C1 segment of cervical spinal cord (tissue), 14 donors: ENCODE measurements around the gene PNKP.
A peak's percentile ranks its signal among the peaks of the same experiment; 100 is the strongest.

Source experiments
- DNase-seq, 14 donors: peaks; one replicate each; lab custom pipeline; 2025; lab: John Stamatoyannopoulos, UW

Gene PNKP

DNA sequence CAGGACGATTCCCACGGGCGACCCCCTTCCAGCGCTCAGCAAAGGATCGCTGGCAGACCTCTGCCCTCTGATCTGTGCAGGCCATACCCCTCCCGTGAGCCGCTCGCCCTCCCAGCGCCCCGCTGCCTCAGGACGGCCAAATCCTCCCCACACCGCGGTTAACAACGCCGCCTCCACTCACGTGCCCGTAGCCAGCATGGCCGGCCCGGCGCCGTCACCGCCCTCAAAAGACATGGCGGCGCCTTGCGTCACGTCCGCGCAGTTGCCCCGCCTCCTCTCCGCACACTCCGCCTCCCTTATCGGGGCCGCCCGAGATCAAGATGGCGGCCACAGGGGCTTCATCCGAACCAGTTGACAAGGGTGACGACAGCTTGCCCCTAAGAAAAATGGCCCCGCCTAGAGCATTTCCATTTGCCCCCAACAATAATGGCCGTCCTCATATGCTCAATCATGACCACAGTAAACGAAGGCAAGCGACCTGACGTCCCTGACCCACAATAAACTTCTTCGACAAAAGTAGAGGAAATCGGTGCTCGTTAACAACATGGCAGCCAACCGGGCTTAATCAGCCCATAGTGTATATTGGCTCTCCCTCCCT, 9.1 kb upstream of the PNKP start:
- peak; percentile 93 to 100 (median 98) for DNase-seq

DNA sequence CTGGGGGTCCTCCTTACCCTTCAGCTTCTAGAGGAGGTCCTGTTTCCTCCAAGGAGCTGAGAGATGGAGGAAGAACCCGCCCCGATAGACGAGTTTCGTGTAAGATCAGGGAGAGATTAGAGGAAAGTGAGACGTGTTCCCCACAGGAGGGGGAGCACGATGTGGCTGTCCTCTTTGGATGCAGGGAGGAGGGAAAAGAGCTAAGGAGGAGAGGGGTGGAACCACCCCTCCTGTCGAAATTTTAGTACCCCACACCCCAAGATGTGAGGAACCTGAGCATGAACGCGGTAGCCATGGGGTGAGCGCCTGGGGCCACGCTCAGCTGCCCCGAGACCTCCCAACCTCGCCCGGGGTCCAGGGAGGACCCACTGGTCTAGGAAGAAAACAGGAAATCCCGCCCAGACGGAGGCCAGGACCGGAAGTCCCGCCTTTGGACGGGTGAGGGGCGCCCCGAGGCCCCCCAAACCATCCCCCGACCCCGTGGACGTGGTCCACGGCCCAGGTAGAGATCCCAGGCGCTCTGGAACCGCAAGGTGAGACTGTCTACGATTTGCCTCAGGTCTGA, 8.6 kb upstream of the PNKP start:
- DNase-seq = peak in 12 of 14 donors; percentile 57 to 84 (median 78)

DNA sequence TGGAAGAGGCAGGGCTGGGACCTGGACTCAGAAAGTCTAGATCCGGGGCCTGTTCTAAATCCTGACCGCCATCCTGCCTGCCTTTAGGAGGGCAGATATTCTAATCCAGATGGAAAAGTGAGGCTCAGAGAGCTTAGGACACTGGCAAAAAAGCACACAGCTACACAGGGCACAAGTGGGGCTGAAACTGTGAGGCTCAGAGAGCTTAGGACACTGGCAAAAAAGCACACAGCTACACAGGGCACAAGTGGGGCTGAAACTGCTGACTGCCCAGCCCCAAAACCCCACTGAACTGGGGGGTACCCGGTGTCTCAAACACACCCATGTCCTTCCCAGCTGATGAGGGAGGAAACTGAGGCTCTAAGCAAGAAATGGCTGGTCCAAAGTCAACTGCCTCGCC, 7.8 kb upstream of the PNKP start:
- DNase-seq = no peak

DNA sequence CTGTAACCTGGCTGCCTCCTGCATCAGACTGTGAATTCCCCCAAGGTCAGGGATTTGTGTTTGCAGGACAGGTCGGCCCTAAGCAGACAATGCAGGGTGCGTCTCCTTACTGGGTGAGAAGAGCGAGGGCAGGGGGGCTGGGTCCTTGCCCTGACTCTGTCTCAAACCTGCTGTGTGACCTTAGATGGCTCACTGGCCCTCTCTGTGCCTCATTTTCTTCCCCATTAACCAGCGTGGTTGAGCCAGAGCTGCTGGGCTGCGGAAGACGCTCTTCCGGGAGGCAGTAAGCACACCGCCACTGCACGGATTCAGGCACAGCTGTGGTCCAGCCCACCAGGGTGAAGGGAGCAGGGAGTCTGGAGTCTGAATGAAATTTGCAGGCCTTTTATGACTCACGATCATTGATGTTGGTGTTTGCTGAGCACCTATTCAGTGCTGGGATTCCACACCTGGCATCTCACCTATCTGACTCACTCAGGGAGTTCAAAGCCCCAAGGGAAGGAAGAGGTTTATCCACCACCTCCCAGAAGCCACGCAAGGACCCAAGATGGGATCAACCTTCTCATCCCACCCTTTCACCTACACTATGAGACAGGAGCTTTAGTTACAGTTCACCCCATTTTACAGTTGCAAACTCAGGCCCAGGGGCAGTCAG, 7.3 kb upstream of the PNKP start:
- no peak for DNase-seq

DNA sequence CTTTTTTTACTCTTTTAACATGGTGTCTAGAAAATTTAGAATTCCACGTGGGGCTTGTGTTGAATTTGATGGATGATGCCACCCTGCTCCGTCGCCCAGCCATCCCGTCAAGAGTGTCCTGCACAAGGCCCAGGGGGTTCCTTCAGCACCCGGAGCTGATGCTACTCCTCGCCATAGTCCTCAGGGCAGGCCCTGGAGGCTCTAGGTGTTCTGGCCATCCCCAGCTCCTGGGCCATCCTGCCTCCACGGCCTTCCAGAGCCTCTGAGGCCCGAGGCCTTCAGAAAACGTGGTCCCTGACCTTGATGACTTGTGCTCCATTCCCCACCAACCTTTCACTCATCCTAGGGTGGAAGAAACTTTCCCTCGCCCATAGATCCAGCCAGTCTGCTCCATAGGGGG, 6.5 kb upstream of the PNKP start:
- DNase-seq = no peak

DNA sequence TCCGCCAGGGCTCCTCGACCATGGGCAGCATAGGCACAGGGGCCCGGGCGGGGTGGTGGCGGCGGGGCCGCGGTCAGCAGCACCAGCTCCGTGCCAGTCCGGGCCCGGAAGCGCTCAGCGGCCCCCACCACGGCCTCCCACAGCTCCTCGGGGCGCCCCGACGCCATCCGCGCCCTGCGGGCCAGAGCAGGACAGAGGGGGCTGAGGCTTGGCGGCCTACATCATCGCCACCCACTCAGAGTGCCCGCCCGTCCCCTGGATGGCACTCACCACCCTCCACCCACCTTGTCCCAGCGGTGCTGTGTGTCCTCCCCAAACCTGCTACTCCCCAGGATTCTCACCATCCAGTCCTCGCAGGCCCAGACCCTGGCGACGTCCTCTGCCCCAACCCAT, 5.7 kb upstream of the PNKP start:
- no peak for DNase-seq

DNA sequence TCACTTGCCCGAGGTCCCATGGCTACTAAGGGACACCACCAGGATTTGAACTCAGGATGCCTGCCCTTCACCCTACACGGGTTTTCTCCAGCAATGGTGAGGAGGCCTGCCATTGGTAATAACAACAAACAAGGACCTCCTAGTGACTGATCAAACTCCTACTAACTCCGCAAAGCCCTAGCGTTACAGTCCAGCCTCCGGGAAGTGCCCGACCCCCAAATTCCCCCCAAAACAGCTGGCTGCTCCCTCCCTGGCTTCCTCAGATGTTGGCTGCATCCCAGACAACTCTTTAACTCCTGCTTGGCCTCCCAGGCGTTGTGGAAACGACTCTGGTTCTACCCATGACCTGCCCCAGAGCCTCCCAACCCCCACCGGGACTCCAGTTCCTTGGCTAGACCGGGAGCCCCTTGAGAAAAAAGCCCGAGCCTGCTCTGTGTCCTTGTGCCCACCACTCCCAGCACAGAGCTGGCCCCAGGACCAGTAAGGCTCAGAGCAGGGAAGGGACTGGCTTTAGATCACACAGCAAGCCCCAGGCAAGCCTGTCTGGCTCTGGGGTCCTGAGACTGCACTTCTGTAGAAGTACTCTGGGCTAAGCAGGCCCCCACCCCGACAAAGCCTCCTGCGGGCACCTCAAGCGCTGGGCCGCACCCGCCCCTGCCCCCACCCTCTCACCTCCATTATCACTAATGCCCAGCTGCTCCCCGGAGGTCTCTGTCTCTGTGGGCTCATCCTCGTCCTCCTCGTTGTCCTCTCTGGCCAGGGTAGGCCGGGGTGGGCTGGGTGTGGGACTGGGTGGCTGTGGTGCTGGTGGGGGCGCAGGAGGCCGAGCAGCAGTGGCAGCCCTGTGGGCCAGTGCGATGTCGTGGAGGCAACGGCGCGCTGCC, 5.1 kb upstream of the PNKP start:
- no peak for DNase-seq

DNA sequence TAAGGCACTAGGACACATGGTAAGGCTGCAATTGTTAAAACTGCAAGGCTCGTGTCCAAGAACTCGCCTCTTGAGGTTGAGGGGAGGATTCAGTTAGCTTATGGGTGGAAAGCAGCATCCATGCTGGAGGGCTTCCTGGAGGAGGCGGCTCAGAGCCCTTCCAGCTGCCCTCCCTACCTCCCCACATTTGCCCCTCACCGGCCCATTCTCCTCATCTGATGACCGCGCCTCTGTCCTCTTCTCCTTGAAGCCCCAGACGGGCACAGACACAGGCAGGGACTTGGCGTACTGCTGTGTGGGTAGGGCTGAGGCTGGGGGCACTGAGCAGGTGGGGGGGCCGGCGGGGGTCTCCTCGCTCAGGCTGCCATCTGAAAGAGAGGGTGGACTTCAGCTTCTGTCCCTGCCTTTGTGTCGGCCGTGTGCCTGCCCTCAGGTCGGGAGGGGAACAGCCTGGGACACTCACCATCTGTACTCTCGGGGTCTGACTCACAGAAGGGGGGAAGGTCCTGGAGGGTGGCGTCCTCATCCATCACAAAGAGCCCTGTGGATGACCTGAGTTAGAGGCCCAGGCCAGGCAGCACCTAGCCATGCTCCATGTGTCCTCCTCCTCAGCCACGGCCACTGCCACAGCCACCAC, 4.1 kb upstream of the PNKP start:
- DNase-seq = no peak

DNA sequence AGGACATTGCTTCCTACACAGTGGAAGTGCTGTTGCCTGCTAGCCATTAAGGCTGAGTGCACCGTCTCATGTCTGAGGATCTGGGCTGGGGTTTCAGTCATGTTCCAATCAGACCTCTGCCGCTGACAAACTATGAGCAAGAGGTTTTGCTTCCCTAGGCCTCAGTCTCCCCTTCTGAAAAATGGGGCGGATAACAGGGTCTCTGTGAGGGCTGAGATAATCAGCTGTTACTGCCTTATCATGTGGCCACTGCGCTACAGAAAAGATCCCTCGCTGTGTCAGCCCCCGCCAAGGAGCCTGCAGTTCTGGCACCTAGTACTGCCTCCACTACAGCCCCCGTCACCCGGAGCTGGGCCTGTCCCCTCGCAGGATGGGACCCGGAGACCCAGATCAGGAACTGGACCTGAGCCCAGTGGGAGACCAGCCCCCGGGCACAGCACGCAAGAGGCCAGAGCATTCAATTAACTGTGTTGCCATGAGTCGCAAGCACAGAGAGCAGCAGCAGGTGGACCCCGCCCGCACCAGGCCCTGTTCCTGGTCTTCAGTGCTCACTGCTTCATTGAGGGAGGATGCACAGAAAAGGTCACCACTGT, 3.0 kb upstream of the PNKP start:
- DNase-seq = peak in 1 of 14 donors; percentile 53

DNA sequence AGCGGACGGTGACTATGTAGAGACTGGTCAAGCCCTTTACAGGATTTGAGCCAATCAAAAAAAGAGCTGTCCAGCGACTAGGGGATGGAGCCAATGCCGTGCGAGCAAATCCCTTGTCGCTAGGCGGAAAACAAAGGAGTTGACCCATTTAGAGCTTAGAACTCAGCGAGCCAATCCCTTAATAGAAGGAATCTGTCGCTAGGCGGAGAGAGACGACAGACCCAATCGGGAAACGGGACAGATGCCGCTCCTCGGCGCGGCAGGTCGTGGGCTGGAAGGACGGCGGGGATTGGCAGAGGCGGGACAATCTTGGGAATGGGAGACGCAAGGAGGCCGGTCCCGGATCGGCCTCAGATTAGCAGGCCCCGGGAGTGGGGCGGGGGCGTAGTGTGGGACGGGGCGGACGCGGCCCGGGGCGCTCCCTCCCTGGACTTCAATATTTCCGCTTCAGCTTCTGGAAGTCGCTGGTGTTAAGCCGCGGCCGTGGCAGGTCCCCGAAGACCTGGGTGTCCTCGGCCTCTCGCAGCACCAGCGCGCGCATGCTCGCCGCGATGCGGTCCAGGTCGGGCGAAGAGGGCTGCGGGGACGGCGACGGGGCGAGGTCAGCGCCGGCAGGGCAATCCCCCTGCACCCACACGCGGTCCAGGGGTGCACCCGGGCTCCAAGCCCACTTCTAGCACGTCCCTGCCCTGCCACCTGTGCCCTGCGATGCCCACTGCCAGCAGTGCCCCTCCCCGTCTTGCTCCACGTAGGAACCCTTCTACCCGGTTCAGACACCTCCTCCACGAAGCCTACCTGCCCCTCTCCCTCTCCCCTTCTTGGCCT, 2.3 kb upstream of the PNKP start:
- DNase-seq = peak; percentile 76 to 100 (median 97)

DNA sequence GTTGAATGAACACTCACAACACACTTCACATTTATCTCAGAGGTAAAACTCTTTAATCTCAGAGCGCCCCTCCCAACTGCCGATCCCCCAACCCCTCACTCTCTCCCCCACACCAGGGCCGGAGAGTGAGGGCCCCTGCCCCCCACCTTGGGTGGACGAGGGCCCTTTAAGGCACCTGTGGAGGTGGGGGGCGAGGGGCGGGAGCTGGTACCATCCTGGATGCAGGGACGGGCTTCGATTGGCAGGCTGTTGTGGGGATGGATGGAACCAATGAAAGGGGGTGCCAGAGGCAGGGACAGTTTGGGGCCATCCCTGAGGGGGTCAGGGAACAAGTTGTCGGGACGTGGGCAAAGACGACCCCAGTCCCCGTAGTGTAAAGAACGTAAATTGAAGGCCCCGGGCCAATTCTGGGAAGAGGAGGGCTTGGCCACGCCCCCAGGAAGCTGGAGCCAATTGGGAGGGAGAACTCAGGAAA, 1.7 kb upstream of the PNKP start:
- no peak for DNase-seq

DNA sequence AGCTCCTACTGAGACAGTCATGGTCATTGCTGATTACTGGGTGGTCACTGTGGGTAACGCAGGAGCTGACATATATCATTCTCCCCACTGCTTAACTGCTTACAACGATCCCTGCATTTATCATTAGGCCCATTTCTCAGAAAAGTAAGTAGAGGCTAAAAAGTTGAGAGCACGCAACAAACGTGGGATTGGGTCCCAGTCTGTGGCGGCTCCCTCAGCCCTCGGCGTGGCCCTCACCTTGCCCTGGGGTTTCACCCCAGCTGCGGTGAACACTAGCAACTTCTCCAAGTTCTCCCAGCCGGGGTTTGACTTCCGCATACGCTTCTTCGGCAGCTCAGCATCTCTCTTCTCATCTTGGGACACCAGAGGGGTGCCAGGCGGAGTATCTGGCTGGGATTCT, 2.5 kb downstream of the PNKP start:
- no peak for DNase-seq

DNA sequence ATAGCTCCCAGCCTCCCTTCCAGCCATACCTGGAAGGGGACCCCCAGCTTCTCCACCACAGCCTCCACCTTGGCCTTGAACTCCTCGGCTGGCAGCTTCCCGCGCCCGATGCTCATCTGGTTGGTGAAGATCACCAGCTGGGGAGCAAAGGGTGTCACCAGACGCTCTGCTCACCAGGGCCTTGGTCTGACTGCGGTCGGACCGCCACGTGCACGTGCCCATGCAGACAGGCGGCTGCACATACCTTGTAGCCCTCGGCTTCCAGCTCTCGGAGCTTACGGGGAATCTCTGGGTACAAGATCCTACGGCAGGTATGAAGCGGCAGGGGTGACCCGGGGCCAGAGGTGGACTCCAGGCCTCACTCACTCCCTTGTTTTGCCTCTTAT, 3.4 kb downstream of the PNKP start:
- DNase-seq = no peak

DNA sequence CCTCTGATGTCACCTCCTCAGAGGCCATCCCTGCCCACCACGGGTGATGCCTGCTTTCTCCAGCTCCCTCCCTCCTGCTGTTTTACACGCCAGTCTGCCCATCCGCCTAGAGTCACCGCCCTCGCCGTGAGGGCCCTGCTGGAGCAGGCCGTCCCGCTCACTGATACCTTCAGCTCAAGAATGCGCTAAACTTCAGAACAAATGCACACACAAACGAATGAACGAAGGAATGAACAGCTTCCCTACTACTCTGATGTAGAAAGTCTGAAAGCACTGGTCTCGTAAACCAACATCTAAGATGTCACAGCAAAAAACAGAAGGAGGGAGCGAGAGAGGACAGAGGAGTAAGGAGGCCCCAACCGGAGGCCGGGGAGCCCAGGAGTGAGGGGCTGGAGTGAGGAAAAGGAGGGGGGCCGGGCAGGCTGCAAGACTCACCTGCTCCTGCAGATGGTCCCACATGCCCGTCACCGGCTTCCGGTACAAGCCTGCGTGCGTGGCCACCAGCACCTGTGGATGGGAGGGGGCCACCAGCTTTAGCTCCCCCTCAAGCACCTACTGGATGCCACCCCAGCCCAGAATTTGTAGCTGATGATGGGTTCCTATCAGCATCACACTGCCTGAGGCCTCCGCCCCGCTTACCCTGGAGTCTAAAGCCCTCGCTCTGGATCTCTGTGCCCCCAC, 4.0 kb downstream of the PNKP start:
- DNase-seq = no peak

DNA sequence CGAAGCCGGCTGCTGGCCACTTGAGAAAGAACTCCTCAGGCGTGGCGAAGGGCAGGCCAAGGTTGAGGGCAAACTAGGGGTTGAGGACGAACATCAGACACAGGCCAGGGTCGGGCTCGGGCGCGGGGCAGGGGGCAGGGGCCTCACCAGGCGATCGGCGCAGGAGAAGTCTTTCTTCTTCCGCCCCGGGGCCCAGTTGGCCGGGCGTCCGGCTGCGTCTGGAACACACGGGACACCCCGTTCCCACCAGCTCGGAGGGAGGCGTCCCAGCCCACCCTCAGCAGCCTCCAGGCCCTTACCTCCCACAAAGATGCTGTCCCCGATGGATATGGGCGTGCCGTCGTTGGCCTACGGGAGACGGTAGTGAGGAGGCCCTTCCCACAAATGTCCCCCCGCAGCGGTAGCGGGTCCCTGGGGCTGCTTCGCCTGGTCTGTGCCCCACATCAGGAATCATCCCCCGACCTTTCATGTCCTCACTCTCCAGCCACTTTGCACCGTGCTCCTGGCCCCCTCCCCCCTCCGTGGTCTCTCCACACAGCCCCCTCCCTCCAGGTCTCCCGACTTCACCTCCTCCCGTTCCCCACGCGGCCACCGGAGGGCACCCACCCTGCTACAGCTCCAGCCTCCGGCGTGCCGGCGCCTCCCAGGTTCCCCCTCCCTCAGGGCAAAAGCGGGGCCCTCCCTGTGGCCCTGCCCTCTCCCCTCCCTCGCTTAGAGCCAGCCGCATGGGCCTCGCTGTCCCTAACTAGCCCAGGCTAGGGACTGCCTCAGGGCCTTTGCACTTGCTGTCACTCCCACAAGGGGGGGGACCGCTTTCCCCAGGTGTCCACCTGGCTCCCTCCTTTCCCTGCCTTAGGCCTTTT, 4.8 kb downstream of the PNKP start:
- DNase-seq = no peak

DNA sequence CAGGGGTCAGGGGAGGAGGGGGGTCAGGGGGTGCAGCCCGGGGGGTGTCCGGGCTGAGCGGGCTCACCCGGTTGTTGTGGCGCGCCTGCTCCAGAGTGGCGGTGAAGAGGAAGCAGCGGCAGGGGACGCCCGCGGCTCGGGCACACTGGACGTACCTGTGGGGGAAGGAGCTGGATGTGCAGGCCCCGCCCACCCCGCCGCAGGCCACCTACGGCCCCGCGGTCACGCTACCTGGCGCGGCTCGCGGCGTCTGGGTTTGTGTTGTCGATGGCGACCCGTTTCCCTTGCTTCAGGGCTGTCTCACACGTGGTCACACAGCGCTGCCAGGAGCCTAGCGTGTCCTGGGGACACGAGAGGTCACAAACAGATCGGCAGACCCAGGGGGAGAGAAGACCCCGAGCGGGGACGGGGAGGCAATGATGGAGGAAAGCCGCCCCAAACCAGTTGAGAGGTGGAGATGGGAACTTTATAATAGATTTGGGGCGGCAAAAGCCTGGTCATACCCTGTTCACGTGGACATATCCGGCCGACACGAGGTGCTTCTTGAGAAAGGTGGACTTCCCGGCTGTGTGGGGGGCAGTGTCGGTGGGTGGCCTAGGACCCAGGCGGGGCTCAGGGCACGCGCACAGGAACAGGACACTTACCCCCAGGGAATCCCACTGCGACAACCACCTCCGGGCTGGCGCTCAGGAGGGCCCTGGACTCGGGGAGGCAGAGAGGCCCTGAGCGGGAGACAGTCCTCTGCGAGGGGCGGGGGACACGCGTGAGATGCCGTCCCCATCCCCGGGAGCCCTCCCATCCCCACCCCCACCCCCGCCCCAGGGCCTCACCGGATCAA, 5.6 kb downstream of the PNKP start:
- DNase-seq = no peak

DNA sequence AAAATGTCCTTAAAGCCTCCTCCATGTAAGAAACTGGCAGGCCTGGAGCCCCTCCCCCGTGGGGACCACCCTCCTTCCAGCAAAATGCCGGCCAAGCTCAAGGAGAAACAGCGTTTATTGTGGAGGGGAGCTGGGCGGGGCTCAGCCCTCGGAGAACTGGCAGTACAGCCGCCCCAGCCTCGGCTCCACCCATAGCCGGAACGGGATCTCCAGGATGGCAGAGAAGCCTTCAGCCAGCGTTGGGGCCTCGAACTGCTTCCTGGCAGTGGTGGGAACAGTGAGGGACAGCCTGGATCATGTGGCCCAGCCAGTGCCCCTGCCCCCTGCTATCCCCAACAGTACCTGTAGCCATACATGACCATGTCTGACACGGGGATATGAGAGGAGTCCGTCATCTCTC, 6.3 kb downstream of the PNKP start:
- DNase-seq = no peak
